ENCODE measurements around the gene EDN1. TPM values are rescaled to one million over a fixed set of nuclear protein-coding genes. Genes with fewer than 3 reads are reported as not detected.

Gene EDN1
- polyA plus RNA-seq, 1 donor (not counting 4 experiments of a cell fraction or from before 2014, with no cell fraction given), result 17.2 TPM

- Histone ChIP-seq H3K36me3 (ENCODE audit: control insufficient read depth in 2 of 2, extremely low read depth in 1 of 2, insufficient read depth in 2 of 2, low read length in 2 of 2) (no peaks in the 10 kb centered on the region), H2AFZ (ENCODE audit: control insufficient read depth, low read length) (no peak overlapping the region), H3K4me3 (ENCODE audit: control insufficient read depth in 2 of 3, extremely low read depth in 1 of 3, insufficient read depth in 2 of 3, low read depth in 1 of 3, low read length in 3 of 3) (no peak overlapping the region), H3K9ac (ENCODE audit: control insufficient read depth, extremely low read depth, insufficient read depth, low read length) (no peak overlapping the region), H3K4me2 (ENCODE audit: control insufficient read depth, extremely low read depth, insufficient read depth, low read depth, low read length) (no peak overlapping the region), H3K9me1 (ENCODE audit: control insufficient read depth, extremely low read depth, insufficient read depth, low read length) (no peaks in the 10 kb centered on the region), H3K79me2 (ENCODE audit: control insufficient read depth, insufficient read depth, low read length) (no peaks in the 10 kb centered on the region), H3K27ac (ENCODE audit: control insufficient read depth, insufficient read depth, low read length) (no peak overlapping the region), H3K4me1 (ENCODE audit: control insufficient read depth, extremely low read depth, insufficient read depth, low read length) (peaks cover 10% of the 10 kb centered on the region), H4K20me1 (ENCODE audit: control insufficient read depth, extremely low read depth, insufficient read depth, low read length) (no peaks in the 10 kb centered on the region), H3K9me3 (ENCODE audit: control insufficient read depth, low read depth, low read length) (no peaks in the 10 kb centered on the region), H3K27me3 (ENCODE audit: control insufficient read depth, extremely low read depth, insufficient read depth, low read length) (no peaks in the 10 kb centered on the region)
- no peak for FAIRE-seq
- TF ChIP-seq EZH2 (IDR thresholded peaks at IDR 0.05; ENCODE audit: low read length) (no peak), CTCF (optimal IDR thresholded peaks at IDR 0.05 in 1 of 3, IDR thresholded peaks at IDR 0.05 in 1 of 3, conservative IDR thresholded peaks at IDR 0.05 in 1 of 3; ENCODE audit: extremely low read depth in 1 of 3, insufficient read depth in 2 of 3, low read length in 3 of 3) (no peak)
- no peak for DNase-seq (ENCODE audit: low read depth, low spot score)
- dilution Hi-C loops (cut with MboI; ENCODE audit: extremely low pct_ligation_motif_present, low sequenced_read_pairs), result no loop called here
Measured at GRCh38 chr6:12277386-12277785, 12.8 kb upstream of the EDN1 start.

- Histone ChIP-seq H3K4me1 (ENCODE audit: control insufficient read depth, extremely low read depth, insufficient read depth, low read length) (peaks cover 10% of the 10 kb centered on the region), H3K27ac (ENCODE audit: control insufficient read depth, insufficient read depth, low read length) (no peak overlapping the region), H3K79me2 (ENCODE audit: control insufficient read depth, insufficient read depth, low read length) (no peaks in the 10 kb centered on the region), H3K4me3 (ENCODE audit: control insufficient read depth in 2 of 3, extremely low read depth in 1 of 3, insufficient read depth in 2 of 3, low read depth in 1 of 3, low read length in 3 of 3) (no peak overlapping the region), H2AFZ (ENCODE audit: control insufficient read depth, low read length) (no peak overlapping the region), H3K9ac (ENCODE audit: control insufficient read depth, extremely low read depth, insufficient read depth, low read length) (no peak overlapping the region), H3K9me3 (ENCODE audit: control insufficient read depth, low read depth, low read length) (no peaks in the 10 kb centered on the region), H3K4me2 (ENCODE audit: control insufficient read depth, extremely low read depth, insufficient read depth, low read depth, low read length) (no peak overlapping the region), H3K27me3 (ENCODE audit: control insufficient read depth, extremely low read depth, insufficient read depth, low read length) (no peaks in the 10 kb centered on the region), H4K20me1 (ENCODE audit: control insufficient read depth, extremely low read depth, insufficient read depth, low read length) (no peaks in the 10 kb centered on the region), H3K36me3 (ENCODE audit: control insufficient read depth in 2 of 2, extremely low read depth in 1 of 2, insufficient read depth in 2 of 2, low read length in 2 of 2) (no peaks in the 10 kb centered on the region), H3K9me1 (ENCODE audit: control insufficient read depth, extremely low read depth, insufficient read depth, low read length) (no peaks in the 10 kb centered on the region)
- DNase-seq (ENCODE audit: low read depth, low spot score), result no peak
- FAIRE-seq, result no peak
- dilution Hi-C loops (cut with MboI; ENCODE audit: extremely low pct_ligation_motif_present, low sequenced_read_pairs), result no loop called here
- no peak for TF ChIP-seq CTCF (optimal IDR thresholded peaks at IDR 0.05 in 1 of 3, IDR thresholded peaks at IDR 0.05 in 1 of 3, conservative IDR thresholded peaks at IDR 0.05 in 1 of 3; ENCODE audit: extremely low read depth in 1 of 3, insufficient read depth in 2 of 3, low read length in 3 of 3)
- no peak for TF ChIP-seq EZH2 (IDR thresholded peaks at IDR 0.05; ENCODE audit: low read length)
Measured at GRCh38 chr6:12278915-12279314, 11.2 kb upstream of the EDN1 start.
